Measurements from ENCODE around the gene DDHD1.
A peak's percentile ranks its signal among the peaks of the same experiment; 100 is the strongest.

Gene DDHD1

DNA sequence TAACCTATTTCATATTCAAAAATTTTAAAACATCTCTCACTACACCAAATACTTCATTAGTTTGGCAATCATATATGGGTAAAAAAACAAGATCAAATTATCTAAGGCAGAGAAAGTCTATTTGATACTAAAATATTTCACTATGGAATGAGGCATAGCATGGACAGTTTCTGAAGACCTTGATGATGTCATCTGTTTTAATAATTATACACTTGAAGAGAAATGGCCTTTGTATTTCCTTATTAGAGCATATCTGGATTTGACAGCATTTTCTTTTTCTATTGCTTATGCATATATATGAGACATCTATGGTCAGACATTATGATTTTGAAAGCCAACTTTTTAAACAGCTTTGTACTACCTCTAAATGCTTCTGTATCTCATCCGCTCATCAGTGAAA, 88.6 kb downstream of the DDHD1 start:
- H3K27me3 Mint-ChIP-seq (ENCODE audit: low read depth, poor library complexity): no peaks in the 10 kb centered on the region
- TF ChIP-seq, protein P1, sequence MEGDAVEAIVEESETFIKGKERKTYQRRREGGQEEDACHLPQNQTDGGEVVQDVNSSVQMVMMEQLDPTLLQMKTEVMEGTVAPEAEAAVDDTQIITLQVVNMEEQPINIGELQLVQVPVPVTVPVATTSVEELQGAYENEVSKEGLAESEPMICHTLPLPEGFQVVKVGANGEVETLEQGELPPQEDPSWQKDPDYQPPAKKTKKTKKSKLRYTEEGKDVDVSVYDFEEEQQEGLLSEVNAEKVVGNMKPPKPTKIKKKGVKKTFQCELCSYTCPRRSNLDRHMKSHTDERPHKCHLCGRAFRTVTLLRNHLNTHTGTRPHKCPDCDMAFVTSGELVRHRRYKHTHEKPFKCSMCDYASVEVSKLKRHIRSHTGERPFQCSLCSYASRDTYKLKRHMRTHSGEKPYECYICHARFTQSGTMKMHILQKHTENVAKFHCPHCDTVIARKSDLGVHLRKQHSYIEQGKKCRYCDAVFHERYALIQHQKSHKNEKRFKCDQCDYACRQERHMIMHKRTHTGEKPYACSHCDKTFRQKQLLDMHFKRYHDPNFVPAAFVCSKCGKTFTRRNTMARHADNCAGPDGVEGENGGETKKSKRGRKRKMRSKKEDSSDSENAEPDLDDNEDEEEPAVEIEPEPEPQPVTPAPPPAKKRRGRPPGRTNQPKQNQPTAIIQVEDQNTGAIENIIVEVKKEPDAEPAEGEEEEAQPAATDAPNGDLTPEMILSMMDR (IDR thresholded peaks at IDR 0.05): no peak
- H3K9me3 Mint-ChIP-seq: no peaks in the 10 kb centered on the region
- no peak for DNase-seq
- peaks cover 30% of the 10 kb centered on the region for H3K36me3 Mint-ChIP-seq (ENCODE audit: low read depth)
- H3K27ac Mint-ChIP-seq: no peak overlapping the region
- H3K4me3 Mint-ChIP-seq: no peak overlapping the region
- no peaks in the 10 kb centered on the region for H3K4me1 Mint-ChIP-seq

DNA sequence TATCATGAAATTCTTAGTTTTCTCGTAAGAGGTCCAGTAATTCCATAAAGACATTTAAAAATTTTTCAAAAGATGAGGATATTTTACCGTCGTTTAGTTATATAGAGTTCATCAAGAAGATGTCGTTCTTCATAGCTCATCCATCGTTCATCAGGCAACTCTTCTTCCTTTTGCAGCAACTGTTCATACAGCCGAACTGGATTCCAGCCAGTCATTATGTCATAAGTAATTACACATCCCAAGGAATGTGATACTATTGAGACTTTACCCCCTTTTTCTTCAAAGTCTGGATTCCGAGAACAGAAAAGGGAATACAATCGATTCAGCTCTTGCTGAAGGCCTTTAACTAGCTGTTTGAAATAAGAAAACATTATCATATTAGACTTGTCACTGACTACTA, 90.3 kb downstream of the DDHD1 start:
- TF ChIP-seq, protein P1 (IDR thresholded peaks at IDR 0.05): no peak
- Mint-ChIP-seq H3K36me3 (ENCODE audit: low read depth) (peaks cover 22% of the 10 kb centered on the region), H3K4me3 (no peak overlapping the region), H3K4me1 (no peaks in the 10 kb centered on the region), H3K27ac (no peak overlapping the region), H3K9me3 (no peaks in the 10 kb centered on the region), H3K27me3 (ENCODE audit: low read depth, poor library complexity) (no peaks in the 10 kb centered on the region)
- DNase-seq: no peak

DNA sequence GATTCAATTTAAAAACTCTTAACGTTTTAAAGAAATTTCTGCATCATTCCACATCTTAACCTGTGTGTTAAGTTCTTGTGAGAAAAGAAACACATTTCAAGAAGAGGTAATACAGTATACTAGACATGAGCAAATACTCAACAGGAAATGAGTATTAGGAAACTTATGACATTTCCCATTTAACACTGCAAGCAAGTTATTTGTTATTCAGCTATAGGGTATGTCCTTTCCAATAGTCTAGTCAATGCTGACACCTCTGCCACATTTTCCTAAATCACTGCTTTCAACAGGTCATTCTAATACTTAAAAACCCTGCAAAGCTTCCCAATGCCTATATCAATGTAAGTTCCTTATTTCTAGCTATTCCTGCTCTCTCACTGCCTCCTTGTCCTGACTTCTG, 93.1 kb downstream of the DDHD1 start:
- TF ChIP-seq, protein P1 (IDR thresholded peaks at IDR 0.05): no peak
- Mint-ChIP-seq H3K27me3 (ENCODE audit: low read depth, poor library complexity) (no peaks in the 10 kb centered on the region), H3K4me1 (no peaks in the 10 kb centered on the region), H3K4me3 (no peak overlapping the region), H3K36me3 (ENCODE audit: low read depth) (peaks cover 21% of the 10 kb centered on the region), H3K27ac (no peak overlapping the region), H3K9me3 (no peaks in the 10 kb centered on the region)
- no peak for DNase-seq

DNA sequence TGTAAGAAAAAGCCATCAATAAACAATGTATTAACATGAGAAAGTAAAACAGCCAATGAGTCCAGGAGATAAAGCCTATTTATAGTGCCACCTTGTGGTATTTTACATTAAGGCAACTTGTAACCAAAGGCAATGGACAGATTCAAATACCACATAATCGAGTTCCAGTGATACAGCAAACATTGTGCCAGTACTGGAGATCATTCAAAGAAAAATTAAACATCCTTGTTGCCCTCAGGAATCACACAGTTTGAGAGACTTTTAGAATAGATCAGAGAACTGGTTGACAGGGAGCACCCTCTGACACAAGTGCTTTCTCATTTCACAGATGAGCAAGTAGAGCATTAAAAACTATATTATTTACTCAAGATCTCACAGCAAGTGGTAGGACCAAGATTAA, 98.1 kb downstream of the DDHD1 start:
- DNase-seq: no peak
- no peak overlapping the region for H3K4me3 Mint-ChIP-seq
- H3K4me1 Mint-ChIP-seq: no peaks in the 10 kb centered on the region
- H3K9me3 Mint-ChIP-seq: no peaks in the 10 kb centered on the region
- peaks cover 13% of the 10 kb centered on the region for H3K36me3 Mint-ChIP-seq (ENCODE audit: low read depth)
- H3K27me3 Mint-ChIP-seq (ENCODE audit: low read depth, poor library complexity): no peaks in the 10 kb centered on the region
- H3K27ac Mint-ChIP-seq: no peak overlapping the region
- TF ChIP-seq, protein P1 (IDR thresholded peaks at IDR 0.05): peak; percentile 76

DNA sequence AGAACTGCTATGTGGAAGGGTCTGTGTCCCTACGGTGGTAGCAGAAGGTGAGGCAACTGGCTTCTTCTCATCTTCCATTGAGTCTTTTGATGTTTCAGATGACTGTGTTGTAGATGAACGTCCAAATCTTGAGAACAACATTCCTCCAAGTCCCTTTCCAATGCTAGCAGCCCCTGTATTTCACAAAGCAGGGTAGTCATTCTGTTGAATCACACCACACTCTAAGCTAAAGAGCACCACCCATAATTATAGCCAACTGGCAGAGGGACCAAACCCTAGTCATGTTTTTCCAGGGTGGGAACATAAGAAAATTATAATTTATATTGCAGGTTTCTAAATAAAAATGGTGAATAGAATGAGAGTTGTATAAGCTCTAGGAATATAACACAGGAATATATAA, 98.7 kb downstream of the DDHD1 start:
- DNase-seq: no peak
- Mint-ChIP-seq H3K4me3 (no peak overlapping the region), H3K9me3 (no peaks in the 10 kb centered on the region), H3K4me1 (no peaks in the 10 kb centered on the region), H3K27ac (no peak overlapping the region), H3K36me3 (ENCODE audit: low read depth) (peaks cover 18% of the 10 kb centered on the region), H3K27me3 (ENCODE audit: low read depth, poor library complexity) (no peaks in the 10 kb centered on the region)
- TF ChIP-seq, protein P1 (IDR thresholded peaks at IDR 0.05): no peak

DNA sequence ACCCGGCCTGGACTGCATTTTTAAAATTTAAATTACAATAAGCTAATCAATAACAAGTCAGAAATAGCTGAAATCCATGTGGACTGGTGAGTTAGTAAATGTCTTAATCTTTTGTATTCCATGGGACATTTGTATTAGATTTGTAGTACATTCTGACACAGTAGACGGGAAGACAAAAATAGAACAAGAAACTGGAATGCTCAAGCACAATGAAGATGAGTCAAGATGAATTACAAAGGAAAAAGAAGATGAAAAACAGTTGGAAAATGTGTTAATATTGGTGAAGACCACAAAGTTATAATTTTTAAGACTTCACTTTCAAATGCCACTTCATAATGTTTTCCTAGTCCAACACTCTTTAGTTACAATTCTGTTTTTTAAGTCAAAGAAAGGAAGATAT, 104.5 kb downstream of the DDHD1 start:
- DNase-seq: no peak
- TF ChIP-seq, protein P1 (IDR thresholded peaks at IDR 0.05): no peak
- no peaks in the 10 kb centered on the region for H3K27me3 Mint-ChIP-seq (ENCODE audit: low read depth, poor library complexity)
- H3K4me3 Mint-ChIP-seq: no peak overlapping the region
- no peaks in the 10 kb centered on the region for H3K9me3 Mint-ChIP-seq
- H3K36me3 Mint-ChIP-seq (ENCODE audit: low read depth): peaks cover 44% of the 10 kb centered on the region
- H3K4me1 Mint-ChIP-seq: peaks cover 17% of the 10 kb centered on the region
- H3K27ac Mint-ChIP-seq: no peak overlapping the region

Measured in nephron progenitor cell (in vitro differentiated cells).